ENCODE measurements around the gene SP7.
"Not testable (repeated sequence)": the region's sequence is repeated elsewhere in the genome, so short reads cannot be mapped to it uniquely, and the experiment has no call there.

The SP7 gene

DNA sequence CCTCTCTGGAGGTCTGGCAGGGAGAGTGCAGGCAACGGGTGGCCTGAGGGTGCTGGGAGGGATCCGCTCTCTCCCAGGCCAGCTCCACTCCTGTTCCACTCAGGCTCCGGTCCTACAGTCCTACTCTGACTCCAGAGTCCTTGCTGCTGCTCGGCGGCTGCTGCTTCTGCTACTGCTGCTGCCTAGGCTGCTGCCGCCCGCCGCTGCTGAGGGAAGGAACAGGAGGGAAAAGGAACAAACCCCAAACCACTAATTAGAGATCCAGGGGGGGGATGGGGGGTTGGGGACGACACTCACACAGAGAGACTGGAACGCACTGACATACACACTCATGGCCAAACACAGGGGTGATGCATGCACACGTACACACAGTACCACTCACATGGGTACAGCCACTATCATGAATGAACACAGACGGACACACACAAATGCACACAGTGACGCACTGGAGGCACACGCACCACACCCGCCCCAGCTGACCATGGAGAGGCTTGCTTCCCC lies at the start of gene SP7:
SP7 (minus strand) TSS at position 174 of the 501 bp plus-strand sequence. CDS start 708 bp downstream, outside the sequence.
- DNase-seq (ENCODE audit: low spot score) = no peak

DNA sequence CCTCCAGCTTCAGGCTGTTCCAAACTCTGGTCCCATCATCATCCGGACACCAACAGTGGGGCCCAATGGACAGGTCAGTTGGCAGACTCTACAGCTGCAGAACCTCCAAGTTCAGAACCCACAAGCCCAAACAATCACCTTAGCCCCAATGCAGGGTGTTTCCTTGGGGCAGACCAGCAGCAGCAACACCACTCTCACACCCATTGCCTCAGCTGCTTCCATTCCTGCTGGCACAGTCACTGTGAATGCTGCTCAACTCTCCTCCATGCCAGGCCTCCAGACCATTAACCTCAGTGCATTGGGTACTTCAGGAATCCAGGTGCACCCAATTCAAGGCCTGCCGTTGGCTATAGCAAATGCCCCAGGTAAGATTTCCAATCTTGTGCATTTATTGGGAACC lies 47.1 kb upstream of the SP7 start:
- no peak for DNase-seq (ENCODE audit: low spot score)

DNA sequence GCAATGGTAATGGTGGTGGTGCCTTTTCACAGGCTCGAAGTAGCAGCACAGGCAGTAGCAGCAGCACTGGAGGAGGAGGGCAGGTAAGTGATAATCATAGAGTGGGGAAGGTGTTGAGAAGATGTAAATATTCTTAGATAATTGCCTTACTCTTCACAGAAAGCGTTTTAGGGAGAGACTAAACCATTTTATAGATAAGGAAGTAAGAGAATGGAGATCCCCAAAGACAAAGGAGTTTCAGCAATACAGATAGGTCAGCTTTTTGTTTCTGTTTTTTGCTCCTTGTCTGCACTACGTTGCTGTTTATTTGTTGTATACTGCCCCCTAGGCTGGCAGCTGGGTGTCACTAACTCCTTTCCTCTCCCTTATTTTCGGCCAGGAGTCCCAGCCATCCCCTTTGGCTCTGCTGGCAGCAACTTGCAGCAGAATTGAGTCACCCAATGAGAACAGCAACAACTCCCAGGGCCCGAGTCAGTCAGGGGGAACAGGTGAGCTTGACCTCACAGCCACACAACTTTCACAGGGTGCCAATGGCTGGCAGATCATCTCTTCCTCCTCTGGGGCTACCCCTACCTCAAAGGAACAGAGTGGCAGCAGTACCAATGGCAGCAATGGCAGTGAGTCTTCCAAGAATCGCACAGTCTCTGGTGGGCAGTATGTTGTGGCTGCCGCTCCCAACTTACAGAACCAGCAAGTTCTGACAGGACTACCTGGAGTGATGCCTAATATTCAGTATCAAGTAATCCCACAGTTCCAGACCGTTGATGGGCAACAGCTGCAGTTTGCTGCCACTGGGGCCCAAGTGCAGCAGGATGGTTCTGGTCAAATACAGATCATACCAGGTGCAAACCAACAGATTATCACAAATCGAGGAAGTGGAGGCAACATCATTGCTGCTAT lies 45.8 kb upstream of the SP7 start:
- DNase-seq (ENCODE audit: low spot score) = peak; percentile 73

DNA sequence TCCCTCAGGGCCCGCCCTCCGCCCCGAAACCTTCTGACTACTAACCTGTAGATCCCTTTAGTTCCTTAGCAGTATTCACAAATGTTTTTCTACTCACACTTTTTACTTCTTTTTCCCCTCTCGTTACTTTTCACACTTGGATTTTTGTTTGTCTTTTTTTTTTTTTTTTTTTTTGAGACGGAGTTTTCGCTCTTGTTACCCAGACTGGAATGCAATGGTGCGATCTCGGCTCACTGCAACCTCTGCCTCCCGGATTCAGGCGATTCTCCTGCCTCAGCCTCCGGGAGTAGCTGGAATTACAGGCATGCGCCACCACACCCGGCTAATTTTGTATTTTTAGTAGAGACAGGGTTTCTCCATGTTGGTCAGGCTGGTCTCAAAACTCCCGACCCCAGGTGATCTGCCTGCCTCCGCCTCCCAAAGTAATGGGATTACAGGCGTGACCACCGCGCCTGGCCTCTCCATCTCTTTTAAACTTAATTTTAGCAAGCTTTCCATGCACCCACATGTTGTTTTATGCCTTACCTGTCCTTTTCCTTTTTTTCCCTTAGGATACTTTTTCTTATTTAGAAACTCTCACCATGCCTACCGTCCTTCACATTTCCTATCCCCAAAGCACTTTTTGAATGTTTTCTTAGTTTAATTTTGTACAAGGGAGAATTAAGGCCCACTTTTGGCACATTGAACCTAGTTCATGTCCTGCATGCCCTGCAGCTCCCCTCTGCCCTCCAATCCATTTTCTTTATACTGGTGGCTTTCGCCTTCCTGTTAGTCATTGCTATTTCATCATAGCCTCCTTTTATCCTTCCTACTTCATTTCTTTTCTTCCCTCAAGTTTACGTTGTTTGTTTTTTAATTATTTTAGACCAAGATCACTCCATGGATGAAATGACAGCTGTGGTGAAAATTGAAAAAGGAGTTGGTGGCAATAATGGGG lies 44.9 kb upstream of the SP7 start:
- DNase-seq (ENCODE audit: low spot score) = peak; percentile 68

DNA sequence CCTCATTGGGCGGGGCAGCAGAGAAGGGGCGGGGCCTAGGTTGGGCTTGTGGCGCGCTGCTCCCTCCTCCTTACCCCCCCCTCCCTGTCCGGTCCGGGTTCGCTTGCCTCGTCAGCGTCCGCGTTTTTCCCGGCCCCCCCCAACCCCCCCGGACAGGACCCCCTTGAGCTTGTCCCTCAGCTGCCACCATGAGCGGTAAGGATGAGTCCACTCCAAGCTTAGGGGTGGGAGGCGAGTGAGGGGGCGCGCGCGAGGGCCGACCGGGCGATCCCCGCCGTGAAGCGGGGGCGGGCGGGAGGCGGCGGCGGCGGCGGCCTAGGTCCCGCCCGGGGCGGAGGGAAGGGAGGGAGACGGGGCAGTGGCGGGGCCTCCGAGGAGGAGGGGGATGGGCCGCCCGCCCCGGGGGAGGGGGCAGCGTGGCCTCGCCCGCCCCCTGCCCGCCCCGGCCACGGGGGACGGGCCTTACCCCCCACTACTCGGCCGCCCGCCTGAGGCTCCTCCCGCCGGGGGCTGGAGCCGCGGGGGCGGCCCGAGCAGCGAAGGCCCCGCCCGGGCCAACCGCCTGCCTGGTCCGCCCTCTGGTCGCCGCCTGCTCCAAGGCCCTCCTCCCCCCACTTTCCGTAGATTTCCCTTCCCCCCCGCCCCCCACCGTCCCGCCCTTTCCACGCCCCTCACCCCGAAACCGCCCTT lies 44.1 kb upstream of the SP7 start, which contains the start of gene SP1:
SP1 (plus strand) TSS at position 73 of the 690 bp plus-strand sequence; CDS start at position 189, 116 bp downstream.
- peak; percentile 94 for DNase-seq (ENCODE audit: low spot score)

DNA sequence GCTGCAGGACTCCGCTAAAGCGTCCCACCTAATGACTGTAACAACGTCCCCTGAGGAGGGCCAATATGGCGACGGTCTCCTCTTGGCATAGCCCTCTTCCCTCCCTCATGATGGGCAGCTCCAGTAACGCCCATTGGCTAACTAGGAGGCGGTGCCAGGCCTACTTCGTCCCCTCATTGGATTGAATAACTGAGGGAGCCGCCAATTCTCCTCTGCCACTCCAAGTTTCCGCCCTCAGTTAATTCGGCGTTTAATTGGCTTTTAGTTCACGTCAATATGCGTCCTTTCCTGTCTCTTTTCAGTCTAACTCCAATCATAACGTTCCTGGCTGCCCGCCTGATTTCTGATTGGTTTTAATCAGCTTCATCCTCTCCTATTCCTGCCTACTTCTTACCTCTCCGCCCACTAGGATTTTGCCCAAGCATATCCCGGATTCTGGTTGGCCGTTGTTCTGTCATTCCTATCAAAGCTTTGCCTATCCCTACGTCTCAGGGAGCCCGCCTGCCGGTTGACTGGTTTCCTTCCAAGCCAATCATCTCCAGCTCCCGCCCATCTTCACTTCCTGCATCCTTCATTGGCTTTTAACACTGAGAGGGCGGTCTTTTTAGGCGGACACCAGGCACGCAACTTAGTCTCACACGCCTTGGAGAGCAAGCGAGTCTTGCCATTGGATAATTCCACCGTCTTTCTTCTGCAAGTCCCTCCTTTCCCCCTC lies 43.4 kb upstream of the SP7 start:
- peak; percentile 100 for DNase-seq (ENCODE audit: low spot score)

DNA sequence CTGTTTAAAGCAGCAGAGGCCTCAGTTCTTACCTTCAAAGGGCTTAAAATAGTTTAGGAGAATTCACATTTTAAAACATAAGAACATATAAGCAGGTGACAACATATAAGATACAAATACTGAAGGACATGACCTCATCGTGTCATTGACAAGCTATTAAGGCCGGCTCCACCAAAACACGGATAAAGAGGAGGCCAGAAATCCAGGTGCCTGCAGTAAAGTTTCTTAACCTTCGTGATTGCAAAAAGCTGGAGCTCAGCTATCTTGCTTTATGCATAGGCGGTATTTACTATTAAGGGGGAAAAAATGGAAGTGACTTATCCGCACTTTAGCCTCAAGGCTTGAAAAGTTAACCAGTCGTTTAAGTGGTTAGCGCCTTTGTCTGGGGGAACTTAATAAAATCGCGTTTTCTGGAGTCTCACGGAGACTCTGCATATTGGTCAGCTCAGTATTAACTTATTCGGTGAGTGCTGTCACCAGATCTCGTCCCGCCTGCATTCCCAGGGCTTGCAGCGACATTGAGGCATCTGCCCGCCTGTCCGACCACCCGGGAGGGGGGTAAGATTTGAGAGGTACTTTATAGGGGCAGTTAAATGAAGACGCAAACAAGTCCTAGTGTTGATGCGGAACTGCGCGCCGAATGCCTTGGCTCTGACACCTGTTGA lies 42.7 kb upstream of the SP7 start:
- no peak for DNase-seq (ENCODE audit: low spot score)

DNA sequence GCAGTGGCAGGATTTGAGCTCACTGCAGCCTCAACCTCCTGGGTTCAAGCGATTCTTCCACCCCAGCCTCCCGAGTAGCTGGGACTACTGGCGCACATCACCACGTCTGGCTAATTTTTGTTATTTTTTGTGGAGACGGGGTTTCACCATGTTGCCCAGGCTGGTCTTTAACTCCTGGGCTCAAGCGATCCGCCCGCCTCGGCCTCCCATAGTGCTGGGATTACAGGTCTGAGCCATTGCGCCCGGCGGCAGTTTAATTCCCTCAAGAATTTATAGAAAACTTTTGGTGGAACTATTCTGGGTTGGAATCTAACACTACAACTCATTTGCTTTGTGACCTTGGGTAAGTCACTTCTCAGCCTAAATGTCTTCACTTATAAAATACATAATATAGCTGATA lies 42.1 kb upstream of the SP7 start:
- no peak for DNase-seq (ENCODE audit: low spot score)

DNA sequence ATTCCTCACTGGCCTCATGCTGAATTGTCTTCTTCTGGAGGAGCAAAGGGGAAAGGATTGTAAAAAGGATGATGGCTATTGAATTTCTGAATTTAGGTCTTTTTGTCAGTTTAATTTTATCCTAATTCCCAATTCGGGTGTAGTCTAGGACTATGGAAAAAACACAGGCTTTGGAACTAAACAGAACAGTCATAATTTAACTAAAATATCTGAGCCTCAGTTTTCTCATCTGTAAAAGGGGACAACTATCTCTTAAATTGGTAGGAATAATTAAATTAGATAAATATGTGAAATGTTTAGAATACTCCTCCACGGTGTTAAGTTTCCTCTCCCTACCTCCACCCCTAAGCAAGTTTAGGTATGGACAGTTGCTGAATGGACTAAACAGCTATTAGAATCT lies 40.6 kb upstream of the SP7 start:
- DNase-seq (ENCODE audit: low spot score) = no peak

DNA sequence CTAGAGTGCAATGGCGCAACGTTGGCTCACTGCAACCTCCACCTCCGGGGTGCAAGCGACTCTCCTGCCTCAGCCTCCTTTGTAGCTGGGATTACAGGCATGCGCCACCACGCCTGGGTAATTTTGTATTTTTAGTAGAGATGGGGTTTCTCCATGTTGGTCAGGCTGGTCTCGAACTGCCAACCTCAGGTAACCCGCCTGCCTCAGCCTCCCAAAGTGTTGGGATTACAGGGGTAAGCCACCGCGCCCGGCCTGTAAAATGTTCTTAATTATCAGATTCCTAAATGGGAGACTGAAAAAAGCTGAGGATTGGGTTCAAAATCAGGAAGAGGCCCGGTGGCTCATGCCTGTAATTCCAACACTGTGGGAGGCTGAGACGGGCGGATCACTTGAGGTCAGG lies 38.1 kb upstream of the SP7 start:
- not testable (repeated sequence) for DNase-seq (ENCODE audit: low spot score)

DNA sequence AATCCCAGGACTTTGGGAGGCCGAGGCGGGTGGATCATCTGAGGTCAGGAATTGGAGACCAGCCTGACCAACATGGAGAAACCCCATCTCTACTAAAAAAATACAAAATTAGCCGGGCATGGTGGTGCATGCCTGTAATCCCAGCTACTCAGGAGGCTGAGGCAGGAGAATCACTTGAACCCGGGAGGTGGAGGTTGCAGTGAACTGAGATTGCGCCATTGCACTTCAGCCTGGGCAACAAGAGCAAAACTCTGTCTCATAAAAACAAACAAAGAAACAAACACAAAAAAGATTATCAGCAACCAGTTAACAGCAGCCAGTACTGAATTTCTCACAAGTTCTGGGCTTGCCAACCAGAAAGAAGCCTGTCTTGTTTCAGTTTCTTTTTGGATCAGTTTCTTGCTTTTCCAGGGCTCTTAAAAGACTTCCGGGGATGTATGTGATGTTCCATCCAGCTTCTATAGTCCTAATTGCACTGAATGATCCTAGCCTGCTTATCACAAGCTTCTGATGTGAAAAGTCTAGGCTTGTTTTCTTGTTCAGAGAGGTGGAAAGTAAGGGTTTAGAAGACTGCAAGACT lies 37.5 kb upstream of the SP7 start:
- not testable (repeated sequence) for DNase-seq (ENCODE audit: low spot score)

DNA sequence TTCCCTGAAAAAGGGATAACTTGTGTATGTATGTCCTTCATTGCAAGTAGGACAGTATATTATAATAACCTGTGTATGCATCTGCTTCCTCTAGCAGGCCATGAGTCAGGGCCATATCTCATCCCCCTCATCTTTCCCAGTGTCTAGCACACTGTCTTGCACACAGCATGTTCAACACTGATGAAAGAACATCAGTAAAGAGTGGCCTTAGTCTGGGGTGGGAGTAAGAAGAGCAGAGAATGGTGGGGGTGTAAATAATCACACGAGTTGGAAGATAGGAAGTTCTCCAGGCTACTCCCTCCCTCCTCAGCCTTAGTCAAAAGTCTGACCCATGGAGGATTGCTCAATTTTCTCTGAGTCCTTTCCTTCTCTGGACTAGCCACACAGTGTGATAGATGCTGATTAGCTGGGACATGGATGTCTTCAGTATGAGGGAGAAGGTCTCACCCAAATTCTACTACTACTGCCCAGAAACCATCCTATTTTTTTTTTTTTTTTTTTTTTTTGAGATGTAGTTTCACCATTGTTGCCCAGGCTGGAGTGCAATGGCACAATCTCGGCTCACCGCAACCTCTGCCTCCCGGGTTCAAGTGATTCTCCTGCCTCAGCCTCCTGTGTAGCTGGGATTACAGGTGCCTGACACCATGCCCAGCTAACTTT lies 29.2 kb upstream of the SP7 start:
- DNase-seq (ENCODE audit: low spot score) = no peak

DNA sequence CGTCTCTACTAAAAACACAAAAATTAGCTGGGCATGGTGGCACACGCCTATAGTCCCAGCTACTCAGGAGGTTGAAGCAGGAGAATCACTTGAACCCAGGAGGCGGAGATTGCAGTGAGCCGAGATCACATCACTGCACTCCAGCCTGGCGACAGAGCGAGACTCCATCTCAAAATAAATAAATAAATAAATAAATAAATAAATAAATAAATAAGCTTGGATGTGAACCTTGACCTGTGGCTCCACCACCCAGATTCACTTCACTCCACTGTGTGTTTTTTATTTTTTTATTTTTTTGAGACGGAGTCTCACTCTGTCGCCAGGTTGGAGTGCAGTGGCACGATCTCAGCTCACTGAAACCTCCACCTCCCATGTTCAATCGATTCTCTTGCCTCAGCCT lies 25.5 kb upstream of the SP7 start:
- DNase-seq (ENCODE audit: low spot score) = not testable (repeated sequence)

DNA sequence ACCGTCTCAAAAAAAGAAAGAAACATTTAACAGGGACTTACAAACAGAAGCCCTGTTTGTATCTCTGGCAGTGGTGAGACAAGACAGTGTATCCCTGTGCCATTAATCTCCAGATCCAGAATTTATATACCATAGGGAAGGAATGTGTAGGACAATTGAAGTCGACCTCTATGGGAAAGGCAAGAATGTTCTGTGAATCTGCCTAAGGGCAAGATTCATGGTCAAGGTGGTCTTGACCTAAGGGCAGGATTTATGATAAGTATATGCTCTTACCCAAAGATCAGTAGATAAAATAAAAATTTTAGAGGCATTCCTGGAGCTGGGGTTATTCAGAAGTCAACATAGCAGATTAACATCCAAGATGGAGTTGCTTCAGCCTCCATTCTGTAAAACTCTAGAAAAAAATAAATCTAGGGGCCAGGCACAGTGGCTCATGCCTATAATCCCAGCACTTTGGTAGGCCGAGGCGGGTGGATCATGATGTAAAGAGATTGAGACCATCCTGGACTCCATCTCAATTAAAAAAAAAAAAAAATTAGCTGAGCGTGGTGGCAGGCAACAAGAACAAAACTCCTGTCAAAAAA lies 22.8 kb upstream of the SP7 start:
- no peak for DNase-seq (ENCODE audit: low spot score)

DNA sequence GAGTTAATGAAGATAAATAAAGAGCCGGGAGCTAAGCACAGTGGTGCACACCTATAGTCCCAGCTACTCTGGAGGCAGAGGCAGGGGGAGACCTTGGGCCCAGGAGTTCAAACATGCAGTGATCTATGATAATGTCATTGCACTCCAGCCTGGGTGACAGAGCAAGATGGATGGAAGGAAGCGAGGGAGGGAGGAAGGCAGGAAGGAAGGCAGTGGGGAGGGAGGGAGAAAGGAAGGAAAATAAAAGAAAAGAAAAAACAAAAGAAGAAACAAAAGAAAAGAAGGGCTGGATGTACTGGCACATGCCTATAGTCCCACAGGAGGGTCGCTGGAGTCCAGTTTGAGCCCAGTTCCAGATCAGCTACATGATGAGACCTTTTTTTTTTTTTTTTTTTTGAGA lies 19.0 kb upstream of the SP7 start:
- no peak for DNase-seq (ENCODE audit: low spot score)

DNA sequence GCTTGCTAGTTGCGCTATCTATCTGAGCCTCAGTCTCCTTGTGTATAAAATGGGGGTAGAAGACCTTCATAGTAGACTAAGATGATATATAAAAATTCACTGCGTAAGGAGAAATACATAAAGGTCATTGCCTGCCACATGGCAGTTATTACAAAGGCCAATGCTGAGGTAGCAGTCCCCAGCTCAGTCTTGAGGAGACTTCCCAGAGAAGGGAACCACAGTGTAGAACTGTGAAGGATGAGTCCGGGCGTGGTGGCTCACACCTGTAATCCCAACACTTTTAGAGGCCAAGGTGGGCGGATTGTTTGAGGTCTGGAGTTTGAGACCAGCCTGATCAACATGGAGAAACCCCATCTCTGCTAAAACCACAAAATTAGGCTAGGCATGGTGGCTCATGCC lies 17.1 kb upstream of the SP7 start:
- DNase-seq (ENCODE audit: low spot score) = no peak

DNA sequence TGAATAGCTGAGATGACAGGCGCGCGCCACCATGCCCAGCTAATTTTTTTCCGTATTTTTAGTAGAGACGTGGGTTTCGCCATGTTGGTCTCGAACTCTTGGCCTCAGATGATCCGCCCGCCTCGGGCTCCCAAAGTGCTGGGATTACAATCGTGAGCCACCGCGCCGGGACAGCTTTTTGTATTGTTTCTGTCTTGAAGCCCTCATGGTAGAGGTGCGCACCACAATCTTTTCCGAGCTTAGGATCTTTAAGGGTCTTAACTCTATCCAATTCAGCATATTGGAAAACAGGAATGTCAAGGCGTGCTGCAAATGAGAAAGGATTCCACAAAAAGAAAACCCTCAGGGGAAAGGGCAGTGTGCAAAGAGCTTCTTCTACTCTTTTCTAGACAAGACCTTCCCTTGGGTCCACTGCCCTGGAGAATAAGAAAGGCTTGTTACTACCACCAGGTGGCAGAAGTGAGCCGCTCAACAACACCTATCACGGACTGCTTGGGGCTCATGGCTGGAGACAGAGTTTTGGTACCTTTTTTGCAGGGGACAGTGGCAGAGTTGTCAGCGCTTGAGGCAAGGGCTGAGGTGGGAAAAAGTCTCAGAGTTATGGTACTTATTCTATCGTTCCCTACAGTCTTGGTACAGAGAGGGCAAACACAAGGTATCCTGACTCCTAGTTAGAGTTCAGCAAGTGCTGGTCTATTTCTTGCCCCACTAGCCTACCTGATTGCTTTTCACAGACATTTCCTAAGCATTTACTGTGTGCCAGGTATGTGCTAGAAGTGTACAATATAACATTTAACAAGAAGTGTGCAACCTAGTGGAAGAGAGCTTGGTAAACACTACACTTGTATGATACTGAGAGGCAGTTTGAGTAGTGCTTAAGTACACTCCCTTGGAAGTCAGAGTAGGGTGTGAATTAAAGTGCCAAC lies 16.4 kb upstream of the SP7 start:
- DNase-seq (ENCODE audit: low spot score) = peak; percentile 91

DNA sequence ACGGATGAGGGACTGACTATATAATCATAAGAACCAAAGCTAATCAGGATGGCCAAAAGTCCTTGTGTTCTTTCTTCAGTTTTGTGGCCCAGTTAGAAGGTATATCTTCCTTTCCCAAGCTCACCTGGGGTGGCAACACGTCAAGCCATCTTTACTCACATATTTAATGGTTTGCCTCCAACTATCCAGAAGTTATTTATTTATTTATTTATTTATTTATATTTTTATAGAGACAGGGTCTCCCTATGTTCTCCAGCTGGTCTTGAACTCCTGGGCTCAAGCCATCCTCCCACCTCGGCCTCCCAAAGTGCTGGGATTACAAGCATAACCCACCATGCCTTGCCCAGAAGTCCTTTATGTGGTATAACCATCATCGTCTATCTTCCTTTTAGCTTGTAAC lies 11.8 kb upstream of the SP7 start:
- DNase-seq (ENCODE audit: low spot score) = no peak
